T-helper 17 cell (primary cell): Measurements from ENCODE around the gene CD99L2. TPM values are rescaled to one million over a fixed set of nuclear protein-coding genes. Genes with fewer than 3 reads are reported as not detected.

Experiments
- ATAC-seq: fragments of 150-1000 bp; cut with Tn5 transposase; 2 replicates; pipeline ENCODE4 v1.10.0; 2021; ENCODE audit warnings: mild to moderate bottlenecking, moderate library complexity
- DNase-seq, 3 donors: peaks; one replicate each; pipeline versions ENCODE4 v3.0.0 to v3.0.0-alpha.2; 2020 to 2021
- H3K9me3 ChIP-seq: one replicate; pipeline ENCODE4 v1.7.0; 2013; ENCODE audit warnings: low read length, mild to moderate bottlenecking; ENCODE audit not compliant: control insufficient read depth, poor library complexity, severe bottlenecking
- H3K27ac Mint-ChIP-seq: one replicate; pipeline ENCODE4 v1.8.0; 2022; ENCODE audit warnings: mild to moderate bottlenecking, moderate library complexity, mixed read lengths
- H3K27me3 Mint-ChIP-seq: one replicate; pipeline ENCODE4 v1.8.0; 2022; ENCODE audit warnings: mixed read lengths
- H3K36me3 Mint-ChIP-seq: one replicate; pipeline ENCODE4 v1.8.0; 2022; ENCODE audit warnings: low read depth, mixed read lengths
- H3K4me1 Mint-ChIP-seq: one replicate; pipeline ENCODE4 v1.8.0; 2022; ENCODE audit warnings: mild to moderate bottlenecking, mixed read lengths
- H3K4me3 Mint-ChIP-seq: one replicate; pipeline ENCODE4 v1.8.0; 2022; ENCODE audit warnings: mild to moderate bottlenecking, moderate library complexity, mixed read lengths
- total RNA-seq, 4 donors: library from RNA in 2 of 4; stranded (reverse) in 2 of 4; gene quantifications; one replicate each; pipeline ENCODE4 v1.2.3 and lab custom pipeline; 2022 to 2026

Gene CD99L2
- total RNA-seq, 2 donors from 2014 or later = 9.4 to 10.4 TPM

- Mint-ChIP-seq H3K4me1 (no peaks in the 10 kb centered on the region), H3K4me3 (no peak overlapping the region)
Observed at GRCh38 chrX:150863191-150863590, 35.3 kb downstream of the CD99L2 start.

GRCh38 chrX:150857453-150857852 lies 41.0 kb downstream of the CD99L2 start:
- no peak for DNase-seq
- no peaks in the 10 kb centered on the region for H3K9me3 ChIP-seq
- Mint-ChIP-seq H3K4me3 (no peak overlapping the region), H3K27ac (no peak overlapping the region), H3K27me3 (no peaks in the 10 kb centered on the region), H3K36me3 (peaks cover 2% of the 10 kb centered on the region), H3K4me1 (peaks cover 1% of the 10 kb centered on the region)
- no peak for ATAC-seq

More at GRCh38 chrX:150863191-150863590, 35.3 kb downstream of the CD99L2 start:
- DNase-seq (no peak), ATAC-seq (no peak)
- H3K36me3 Mint-ChIP-seq = no peaks in the 10 kb centered on the region
- H3K27me3 Mint-ChIP-seq = no peaks in the 10 kb centered on the region
- no peak overlapping the region for H3K27ac Mint-ChIP-seq
- H3K9me3 ChIP-seq = no peaks in the 10 kb centered on the region

- no peak overlapping the region for H3K27ac Mint-ChIP-seq
- H3K4me1 Mint-ChIP-seq = peaks cover 3% of the 10 kb centered on the region
- H3K27me3 Mint-ChIP-seq = no peaks in the 10 kb centered on the region
- peaks cover 2% of the 10 kb centered on the region for H3K36me3 Mint-ChIP-seq
- ATAC-seq (no peak), DNase-seq (no peak)
- no peak overlapping the region for H3K4me3 Mint-ChIP-seq
- no peaks in the 10 kb centered on the region for H3K9me3 ChIP-seq
Observed at GRCh38 chrX:150856785-150857184, 41.7 kb downstream of the CD99L2 start.

GRCh38 chrX:150856101-150856500 lies 42.4 kb downstream of the CD99L2 start:
- ATAC-seq (no peak), DNase-seq (no peak)
- H3K27me3 Mint-ChIP-seq = no peaks in the 10 kb centered on the region
- no peak overlapping the region for H3K4me3 Mint-ChIP-seq
- no peaks in the 10 kb centered on the region for H3K9me3 ChIP-seq
- H3K4me1 Mint-ChIP-seq = peaks cover 3% of the 10 kb centered on the region
- peaks cover 2% of the 10 kb centered on the region for H3K36me3 Mint-ChIP-seq
- H3K27ac Mint-ChIP-seq = no peak overlapping the region

- no peak overlapping the region for H3K27ac Mint-ChIP-seq
- no peak for DNase-seq
- H3K4me3 Mint-ChIP-seq = no peak overlapping the region
- no peaks in the 10 kb centered on the region for H3K27me3 Mint-ChIP-seq
- no peaks in the 10 kb centered on the region for H3K9me3 ChIP-seq
- H3K4me1 Mint-ChIP-seq = peaks cover 3% of the 10 kb centered on the region
- ATAC-seq = no peak
- peaks cover 2% of the 10 kb centered on the region for H3K36me3 Mint-ChIP-seq
Observed at GRCh38 chrX:150854856-150855255, 43.6 kb downstream of the CD99L2 start.

GRCh38 chrX:150849996-150850720 lies 48.3 kb downstream of the CD99L2 start:
- Mint-ChIP-seq H3K27ac (no peak overlapping the region), H3K4me3 (no peak overlapping the region), H3K4me1 (peaks cover 11% of the 10 kb centered on the region), H3K36me3 (no peaks in the 10 kb centered on the region), H3K27me3 (no peaks in the 10 kb centered on the region)
- DNase-seq (no peak), ATAC-seq (no peak)
- no peaks in the 10 kb centered on the region for H3K9me3 ChIP-seq

GRCh38 chrX:150849486-150849885 lies 49.0 kb downstream of the CD99L2 start:
- H3K4me1 Mint-ChIP-seq = peaks cover 11% of the 10 kb centered on the region
- ATAC-seq (no peak), DNase-seq (no peak)
- no peak overlapping the region for H3K27ac Mint-ChIP-seq
- H3K9me3 ChIP-seq = no peaks in the 10 kb centered on the region
- H3K36me3 Mint-ChIP-seq = no peaks in the 10 kb centered on the region
- H3K4me3 Mint-ChIP-seq = no peak overlapping the region
- no peaks in the 10 kb centered on the region for H3K27me3 Mint-ChIP-seq

- DNase-seq = no peak
- H3K4me3 Mint-ChIP-seq = no peak overlapping the region
- H3K27ac Mint-ChIP-seq = no peak overlapping the region
- ATAC-seq = no peak
- H3K4me1 Mint-ChIP-seq = peaks cover 11% of the 10 kb centered on the region
- H3K27me3 Mint-ChIP-seq = no peaks in the 10 kb centered on the region
- no peaks in the 10 kb centered on the region for H3K36me3 Mint-ChIP-seq
- no peaks in the 10 kb centered on the region for H3K9me3 ChIP-seq
Observed at GRCh38 chrX:150848914-150849365, 49.5 kb downstream of the CD99L2 start.

GRCh38 chrX:150847088-150847487 lies 51.4 kb downstream of the CD99L2 start:
- H3K36me3 Mint-ChIP-seq = no peaks in the 10 kb centered on the region
- ATAC-seq (no peak), DNase-seq (no peak)
- H3K4me3 Mint-ChIP-seq = no peak overlapping the region
- no peaks in the 10 kb centered on the region for H3K9me3 ChIP-seq
- no peak overlapping the region for H3K27ac Mint-ChIP-seq
- H3K4me1 Mint-ChIP-seq = peaks cover 11% of the 10 kb centered on the region
- no peaks in the 10 kb centered on the region for H3K27me3 Mint-ChIP-seq

GRCh38 chrX:150846130-150846529 lies 52.3 kb downstream of the CD99L2 start:
- DNase-seq (no peak), ATAC-seq (no peak)
- H3K4me1 Mint-ChIP-seq = peaks cover 11% of the 10 kb centered on the region
- no peak overlapping the region for H3K27ac Mint-ChIP-seq
- H3K9me3 ChIP-seq = no peaks in the 10 kb centered on the region
- H3K4me3 Mint-ChIP-seq = no peak overlapping the region
- no peaks in the 10 kb centered on the region for H3K36me3 Mint-ChIP-seq
- no peaks in the 10 kb centered on the region for H3K27me3 Mint-ChIP-seq

- peaks cover 11% of the 10 kb centered on the region for H3K4me1 Mint-ChIP-seq
- no peak overlapping the region for H3K4me3 Mint-ChIP-seq
- DNase-seq = no peak
- no peaks in the 10 kb centered on the region for H3K36me3 Mint-ChIP-seq
- ATAC-seq = no peak
- H3K27me3 Mint-ChIP-seq = no peaks in the 10 kb centered on the region
- peak overlapping the region; percentile 68 for H3K27ac Mint-ChIP-seq
- no peaks in the 10 kb centered on the region for H3K9me3 ChIP-seq
Observed at GRCh38 chrX:150845091-150845490, 53.4 kb downstream of the CD99L2 start.

GRCh38 chrX:150844016-150844415 lies 54.5 kb downstream of the CD99L2 start:
- no peak overlapping the region for H3K4me3 Mint-ChIP-seq
- H3K27ac Mint-ChIP-seq = no peak overlapping the region
- peaks cover 13% of the 10 kb centered on the region for H3K4me1 Mint-ChIP-seq
- no peaks in the 10 kb centered on the region for H3K36me3 Mint-ChIP-seq
- no peaks in the 10 kb centered on the region for H3K9me3 ChIP-seq
- no peak for ATAC-seq
- DNase-seq = no peak
- no peaks in the 10 kb centered on the region for H3K27me3 Mint-ChIP-seq

GRCh38 chrX:150842198-150842685 lies 56.2 kb downstream of the CD99L2 start:
- Mint-ChIP-seq H3K4me3 (no peak overlapping the region), H3K27me3 (no peaks in the 10 kb centered on the region), H3K36me3 (no peaks in the 10 kb centered on the region), H3K4me1 (peaks cover 5% of the 10 kb centered on the region), H3K27ac (no peak overlapping the region)
- no peak for ATAC-seq
- no peak for DNase-seq
- H3K9me3 ChIP-seq = no peaks in the 10 kb centered on the region
